HG03575 (cell line): ENCODE data around the gene DUSP9.
"Not testable (repeated sequence)": the region's sequence is repeated elsewhere in the genome, so short reads cannot be mapped to it uniquely, and the experiment has no call there.

Experiments
- ATAC-seq: cut with Tn5 transposase; IDR thresholded peaks from one replicate; pipeline ENCODE4 v1.9.1; 2021; ENCODE audit not compliant: unreplicated experiment, insufficient number of reproducible peaks, low FRiP score; ENCODE audit errors: extremely low read depth

Gene DUSP9

DNA sequence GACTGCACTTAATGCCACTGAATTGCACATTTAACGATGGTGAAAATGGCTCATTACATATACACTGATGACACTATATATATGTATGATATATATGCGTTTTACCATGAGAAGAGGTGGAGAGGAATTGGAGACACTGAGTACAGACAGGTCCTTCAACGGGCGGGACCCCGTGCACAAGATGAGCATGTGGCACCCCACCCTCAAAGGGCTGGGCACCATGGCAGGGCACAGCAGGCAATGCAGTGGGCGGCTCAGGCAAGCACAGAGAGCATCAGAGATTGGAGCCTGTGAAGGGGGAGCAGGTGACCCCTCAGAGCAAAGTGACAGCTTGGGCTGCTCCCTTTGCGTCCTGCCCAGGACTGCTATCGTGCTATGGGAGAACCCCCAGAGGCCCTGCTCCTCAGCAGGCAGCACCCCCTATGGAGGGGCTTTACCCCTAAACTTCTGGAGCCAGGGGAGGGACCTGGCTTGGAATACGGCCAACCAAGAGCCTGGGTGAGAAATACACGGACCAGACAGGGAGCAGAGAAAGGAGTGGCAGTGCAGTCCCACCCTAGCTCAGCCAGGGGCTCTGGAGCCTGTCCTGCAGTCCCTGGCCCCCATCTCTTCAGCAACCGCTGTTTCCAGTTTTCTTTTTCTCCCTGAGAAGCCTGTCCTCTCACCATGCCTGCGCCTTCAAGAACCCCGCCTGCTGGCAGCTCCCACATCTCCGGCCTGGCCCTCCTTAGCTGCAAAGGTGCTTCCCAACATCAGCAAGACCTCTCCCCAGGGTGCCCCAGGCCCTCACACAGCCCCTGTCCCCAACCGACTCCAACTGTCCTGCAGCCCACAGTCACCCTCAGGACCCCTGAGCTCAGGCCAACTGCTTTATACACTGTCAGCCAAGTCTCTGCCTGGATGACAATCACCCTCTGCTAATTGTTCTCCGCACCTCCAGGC, 51.2 kb downstream of the DUSP9 start:
- ATAC-seq = no peak

- not testable (repeated sequence) for ATAC-seq
Measured at GRCh38 chrX:153699210-153699783, 52.3 kb downstream of the DUSP9 start.

GRCh38 chrX:153699784-153700371, 52.9 kb downstream of the DUSP9 start:
- ATAC-seq = not testable (repeated sequence)

DNA sequence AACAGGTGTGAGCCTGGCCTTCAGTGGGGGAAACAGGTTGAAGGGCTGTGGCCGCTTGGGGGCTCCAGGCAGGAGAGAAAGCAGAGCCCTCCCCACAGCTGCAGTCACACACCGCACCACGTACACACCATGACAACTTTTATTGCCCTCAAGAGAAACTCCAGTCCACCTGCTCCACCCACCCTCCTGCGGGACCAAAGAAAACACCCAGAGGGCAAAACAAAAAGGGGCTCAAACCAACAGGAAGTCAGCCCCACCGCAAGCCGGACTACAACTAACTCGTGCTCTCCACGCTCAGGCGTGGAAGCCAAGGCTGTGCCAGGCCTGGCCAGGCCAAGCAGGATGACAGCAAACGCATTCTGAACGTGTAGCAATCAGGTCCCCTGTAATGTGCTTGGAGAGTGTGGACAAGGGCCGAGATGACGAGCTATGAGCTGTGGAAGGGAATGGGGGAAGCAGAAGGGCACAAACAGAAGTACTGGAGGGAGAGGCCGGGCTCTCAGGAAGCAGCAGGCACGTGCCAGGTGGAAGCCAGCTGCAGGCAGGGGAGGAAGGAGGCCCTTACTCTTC, 53.5 kb downstream of the DUSP9 start:
- ATAC-seq = no peak
